A549 (cell line): Measurements from ENCODE around the gene MVB12B. TPM values are rescaled to one million over a fixed set of nuclear protein-coding genes. Genes with fewer than 3 reads are reported as not detected.

Source experiments
- ATAC-seq, 2 experiments: fragments of 200-7000 bp in 1 of 2; fragments of >200 bp in 1 of 2; cut with Nextera tagmentation in 1 of 2; cut with Tn5 transposase in 1 of 2; 3 replicates each; pipeline versions ENCODE4 v1.8.0 to v1.9.1; 2018 to 2020; ENCODE audit warnings: mild to moderate bottlenecking in 1 of 2, moderate library complexity in 1 of 2
- CTCF ChIA-PET: fragments of 300-600 bp; sonication (Branson Sonifier 250); formaldehyde crosslinking; extraction: SDS; loops from one replicate; lab custom pipeline; 2021; ENCODE audit warnings: antibody characterized with exemption, inconsistent platforms; lab: Yijun Ruan, JAX
- POLR2A ChIA-PET: fragments of 350-600 bp; formaldehyde crosslinking; extraction: SDS; loops from one replicate; lab custom pipeline; 2021; ENCODE audit warnings: antibody characterized with exemption, inconsistent platforms; lab: Yijun Ruan, JAX
- DNase-seq, 2 experiments: peaks; one replicate each; pipeline versions ENCODE4 v3.0.0 to v3.0.0-alpha.2; 2011 to 2016; ENCODE audit warnings: low read depth in 1 of 2, low spot score in 1 of 2
- FAIRE-seq: peaks from 2 replicates; lab custom pipeline; 2011; peaks lifted over from hg19 to GRCh38; lab: Jason Lieb, UNC
- H3K27ac ChIP-seq, 2 experiments: fragments of >200 bp; sonication (Bioruptor Twin); formaldehyde crosslinking; 3 replicates each; pipeline ENCODE4 v1.5.1; 2016 to 2017
- H3K4me1 ChIP-seq: fragments of >200 bp; sonication (Bioruptor Twin); formaldehyde crosslinking; 3 replicates; pipeline ENCODE4 v1.6.1; 2016
- H3K4me2 ChIP-seq: fragments of >200 bp; sonication (Bioruptor Twin); formaldehyde crosslinking; 3 replicates; pipeline ENCODE4 v1.6.1; 2016
- H3K4me3 ChIP-seq: fragments of >200 bp; sonication (Bioruptor Twin); formaldehyde crosslinking; 3 replicates; pipeline ENCODE4 v1.5.1; 2016
- H3K9me3 ChIP-seq: fragments of >200 bp; sonication (Bioruptor Twin); formaldehyde crosslinking; 3 replicates; pipeline ENCODE4 v1.6.1; 2016
- BCL3 ChIP-seq: fragments of >200 bp; sonication (Bioruptor Twin); formaldehyde crosslinking; IDR thresholded peaks from 3 replicates; pipeline ENCODE4 v1.6.1; 2016
- CBX2 ChIP-seq: fragments of 200-600 bp; sonication (generic); IDR thresholded peaks from 2 replicates; pipeline ENCODE4 v1.6.1; 2016; ENCODE audit warnings: low read depth, mild to moderate bottlenecking, borderline replicate concordance
- CBX8 ChIP-seq: fragments of 200-600 bp; sonication (generic); IDR thresholded peaks from 2 replicates; pipeline ENCODE4 v1.6.1; 2016
- CHD4 ChIP-seq: fragments of 200-600 bp; sonication (generic); IDR thresholded peaks from 2 replicates; pipeline ENCODE4 v1.6.1; 2016; ENCODE audit warnings: antibody characterized with exemption, mild to moderate bottlenecking, borderline replicate concordance
- CTCF ChIP-seq: fragments of >200 bp; sonication (Bioruptor Twin); formaldehyde crosslinking; IDR thresholded peaks from 3 replicates; pipeline ENCODE4 v1.5.1; 2016
- EHF ChIP-seq: fragments of 250-450 bp; sonication (Bioruptor Pico); IDR thresholded peaks from 2 replicates; pipeline ENCODE4 v1.5.0; 2020; ENCODE audit warnings: mild to moderate bottlenecking
- ELK1 ChIP-seq: fragments of 150-350 bp; IDR thresholded peaks from 2 replicates; pipeline ENCODE4 v1.6.1; 2014; ENCODE audit warnings: low read depth, mild to moderate bottlenecking, low read length
- ESRRA ChIP-seq: fragments of 150-350 bp; IDR thresholded peaks from 2 replicates; pipeline ENCODE4 v1.6.1; 2014; ENCODE audit warnings: mild to moderate bottlenecking, low read length, borderline replicate concordance
- FOXS1 ChIP-seq: fragments of 250-450 bp; sonication (Bioruptor Pico); IDR thresholded peaks from 2 replicates; pipeline ENCODE4 v1.5.0; 2020; ENCODE audit warnings: mild to moderate bottlenecking, moderate library complexity
- GATA3 ChIP-seq: IDR thresholded peaks from 2 replicates; pipeline ENCODE4 v1.6.1; 2012; ENCODE audit warnings: borderline replicate concordance
- HDAC2 ChIP-seq: fragments of 200-600 bp; sonication (generic); IDR thresholded peaks from 2 replicates; pipeline ENCODE4 v1.6.1; 2016
- HES2 ChIP-seq: fragments of >200 bp; sonication (Bioruptor Twin); formaldehyde crosslinking; IDR thresholded peaks from 2 replicates; pipeline ENCODE4 v1.6.1; 2016
- HEYL ChIP-seq: fragments of 250-450 bp; sonication (Bioruptor Pico); IDR thresholded peaks from 2 replicates; pipeline ENCODE4 v1.8.0; 2021; ENCODE audit warnings: mild to moderate bottlenecking, moderate library complexity
- HOXB13 ChIP-seq: fragments of 250-450 bp; sonication (Bioruptor Pico); IDR thresholded peaks from 2 replicates; pipeline ENCODE4 v1.5.0; 2020; ENCODE audit warnings: low read depth, mild to moderate bottlenecking, moderate library complexity
- KDM5A ChIP-seq: fragments of 200-600 bp; sonication (generic); IDR thresholded peaks from 2 replicates; pipeline ENCODE4 v1.6.1; 2016; ENCODE audit warnings: antibody characterized with exemption, mild to moderate bottlenecking
- MAFK ChIP-seq: fragments of 450-650 bp; IDR thresholded peaks from 2 replicates; pipeline ENCODE4 v1.6.1; 2014; ENCODE audit not compliant: partially characterized antibody
- MAX ChIP-seq: IDR thresholded peaks from 2 replicates; pipeline ENCODE4 v1.6.1; 2012
- MAZ ChIP-seq: fragments of 150-350 bp; IDR thresholded peaks from 2 replicates; pipeline ENCODE4 v1.6.1; 2014; ENCODE audit warnings: antibody characterized with exemption, low read depth, low read length, borderline replicate concordance
- MYC ChIP-seq: IDR thresholded peaks from 2 replicates; pipeline ENCODE4 v1.6.1; 2012; ENCODE audit warnings: mild to moderate bottlenecking, inconsistent platforms, low read length, improper control_type of control experiment, borderline replicate concordance
- NFE2L2 ChIP-seq: fragments of 150-350 bp; conservative IDR thresholded peaks from 2 replicates; pipeline ENCODE4 v1.6.1; 2014; ENCODE audit warnings: low read length
- NR3C1 ChIP-seq: fragments of >200 bp; sonication (Bioruptor Twin); formaldehyde crosslinking; IDR thresholded peaks from 3 replicates; pipeline ENCODE4 v1.6.1; 2017
- POLR2A ChIP-seq: IDR thresholded peaks from 2 replicates; pipeline ENCODE4 v1.6.1; 2012; ENCODE audit warnings: mild to moderate bottlenecking, low read length
- POLR2AphosphoS2 ChIP-seq: conservative IDR thresholded peaks from 2 replicates; pipeline ENCODE4 v1.6.1; 2012; ENCODE audit warnings: low read length, improper control_type of control experiment, inconsistent platforms
- RAD21 ChIP-seq, 2 experiments: fragments of >200 bp in 1 of 2; sonication (Bioruptor Twin) in 1 of 2; formaldehyde crosslinking in 1 of 2; IDR thresholded peaks in 1 of 2; conservative IDR thresholded peaks in 1 of 2; 2 replicates in 1 of 2; 3 replicates in 1 of 2; pipeline ENCODE4 v1.6.1; 2012 to 2018; ENCODE audit warnings: inconsistent platforms in 1 of 2
- SMC3 ChIP-seq: fragments of >200 bp; sonication (Bioruptor Twin); formaldehyde crosslinking; IDR thresholded peaks from 3 replicates; pipeline ENCODE4 v1.6.1; 2018; ENCODE audit warnings: inconsistent platforms
- TP53 ChIP-seq: fragments of 250-450 bp; sonication (Bioruptor Pico); IDR thresholded peaks from 2 replicates; pipeline ENCODE4 v1.5.0; 2021; ENCODE audit warnings: mild to moderate bottlenecking, moderate library complexity
- USF2 ChIP-seq: fragments of 450-650 bp; IDR thresholded peaks from 2 replicates; pipeline ENCODE4 v1.6.1; 2014; ENCODE audit warnings: antibody characterized with exemption
- ZC3H11A ChIP-seq: fragments of 450-650 bp; IDR thresholded peaks from 2 replicates; pipeline ENCODE4 v1.6.1; 2014; ENCODE audit warnings: antibody characterized with exemption, mild to moderate bottlenecking
- ZSCAN20 ChIP-seq: fragments of 250-450 bp; sonication (Bioruptor Pico); IDR thresholded peaks from 2 replicates; pipeline ENCODE4 v1.8.0; 2022; ENCODE audit warnings: mild to moderate bottlenecking, moderate library complexity
- WGBS: methylation state at CpG from one replicate; pipeline ENCODE4 v1.1.6; 2017; ENCODE audit errors: missing lambda C conversion rate; 5-methylcytosine and 5-hydroxymethylcytosine counted together
- polyA plus RNA-seq, 4 experiments: library from polyadenylated mRNA; depleted of rRNA in 3 of 4; stranded (reverse); fragments of >200 nt; fragmentation: RNase III in 1 of 4; extraction: RNeasy Plus Mini Kit Qiagen cat#74134 plus additional on column Dnase treatment in 1 of 4; gene quantifications; 2 replicates in 3 of 4; 3 replicates in 1 of 4; pipeline ENCODE4 v1.2.3, GENCODE V29; 2011 to 2017

The MVB12B gene
- polyA plus RNA-seq, 2 of the 4 experiments (the other 2 are of a cell fraction): 4.6 to 5.9 TPM

- TF ChIP-seq CTCF (no peak), MAX (no peak), CBX8 (no peak)
Measured at GRCh38 chr9:126528915-126529314, 202.3 kb downstream of the MVB12B start (continued).

- H3K4me3 ChIP-seq: no peak overlapping the region
- ATAC-seq (no peak), FAIRE-seq (no peak), DNase-seq (no peak)
- H3K27ac ChIP-seq: no peak overlapping the region
- H3K9me3 ChIP-seq: no peaks in the 10 kb centered on the region
- H3K4me2 ChIP-seq: no peak overlapping the region
- POLR2A ChIA-PET: no interaction called here
- H3K4me1 ChIP-seq: no peaks in the 10 kb centered on the region
- WGBS: 85% methylated on average over 10 of the region's 10 CpGs
- CTCF ChIA-PET: interaction anchor here (0.7 to 4.4 kb wide), 4 partner anchors 9 to 31 kb away, joined by 4 to 30 read pairs (median 18); no protein-coding TSS in a partner anchor
- TF ChIP-seq SMC3 (no peak), ESRRA (no peak), CBX2 (no peak), CHD4 (no peak), KDM5A (no peak), HES2 (no peak), POLR2A (no peak), HDAC2 (no peak), HEYL (CRISPR knock-in tag) (no peak), MAFK (no peak), HOXB13 (CRISPR knock-in tag) (no peak), ZSCAN20 (CRISPR knock-in tag) (no peak), RAD21 (conservative IDR thresholded peaks at IDR 0.05 in 1 of 2, IDR thresholded peaks at IDR 0.05 in 1 of 2) (no peak), MYC (no peak), GATA3 (no peak), ELK1 (no peak), USF2 (no peak), MAX (no peak), FOXS1 (CRISPR knock-in tag) (no peak), TP53 (CRISPR knock-in tag) (no peak)
Measured at GRCh38 chr9:126531035-126531571, 204.5 kb downstream of the MVB12B start.

- POLR2A ChIA-PET: interaction anchor here (1.2 kb wide), 1 partner anchor 17 kb away, joined by 3 read pairs; no protein-coding TSS in a partner anchor
- DNase-seq (no peak), FAIRE-seq (no peak), ATAC-seq (peak in 1 of 2 experiments; percentile 34; a peak in 3 of 6 replicates)
- Histone ChIP-seq H3K27ac (no peak overlapping the region), H3K4me3 (no peak overlapping the region), H3K4me1 (no peaks in the 10 kb centered on the region)
- CTCF ChIA-PET: interaction anchor here (0.7 to 4.4 kb wide), 5 partner anchors 9 to 31 kb away, joined by 4 to 30 read pairs (median 16); no protein-coding TSS in a partner anchor
- WGBS: 51% methylated on average over 5 of the region's 5 CpGs
- TF ChIP-seq POLR2A (no peak), MAX (no peak), CBX8 (no peak), ZC3H11A (no peak), POLR2AphosphoS2 (no peak), MAZ (no peak), BCL3 (no peak), MAFK (no peak), CBX2 (no peak), EHF (no peak), NFE2L2 (no peak), NR3C1 (no peak)
- TF ChIP-seq, all 56 proteins: peak for 0
- no peaks in the 10 kb centered on the region for H3K9me3 ChIP-seq
- no peak overlapping the region for H3K4me2 ChIP-seq
Measured at GRCh38 chr9:126531591-126531990, 205.0 kb downstream of the MVB12B start.
